PC-9 (cell line): ENCODE measurements around the gene CNTN6.

ENCODE experiments used
- EZH2 ChIP-seq: fragments of 200-600 bp; sonication (generic); IDR thresholded peaks from 2 replicates; pipeline ENCODE4 v1.8.0; 2017; ENCODE audit warnings: antibody characterized with exemption, low read depth
- TF ChIP-seq, protein P1 (sequence below): fragments of 200-600 bp; sonication (generic); conservative IDR thresholded peaks from 2 replicates; pipeline ENCODE4 v1.6.1; 2017; ENCODE audit warnings: mixed run types, antibody characterized with exemption, mild to moderate bottlenecking, moderate library complexity

DNA sequence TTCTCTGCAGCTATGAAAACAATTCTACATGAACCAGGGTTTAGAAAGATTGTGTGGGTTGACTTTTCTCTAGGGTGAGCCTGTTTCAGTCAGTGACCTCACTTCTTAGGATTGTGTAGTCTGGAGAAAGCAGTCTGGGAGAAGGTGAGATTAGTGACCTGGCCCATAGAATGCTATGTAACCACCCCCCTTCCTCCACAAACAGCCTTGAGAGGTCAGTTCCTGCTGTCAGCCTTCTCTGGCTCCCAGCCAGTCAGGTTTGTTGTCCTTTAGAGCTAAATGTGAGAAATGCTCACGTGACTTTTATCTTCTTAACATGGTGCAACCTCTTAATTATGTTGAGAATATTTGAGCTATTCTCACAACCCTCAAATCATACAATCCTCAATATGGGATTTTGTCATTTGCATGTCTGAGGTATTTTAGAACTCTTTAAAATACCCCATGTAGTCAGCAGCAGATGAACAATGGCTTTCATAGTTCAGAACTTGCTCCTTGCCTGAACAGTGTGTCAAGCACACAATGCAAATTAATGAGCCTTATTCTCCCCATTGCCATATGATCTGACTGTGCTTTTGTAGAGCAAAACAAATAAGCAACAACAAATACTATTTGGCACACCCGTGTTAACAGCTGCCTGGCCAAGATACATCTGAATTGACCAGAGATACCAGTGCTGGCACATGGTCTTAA lies 311.6 kb downstream of the CNTN6 start:
- TF ChIP-seq EZH2: no peak
- TF ChIP-seq, protein P1, sequence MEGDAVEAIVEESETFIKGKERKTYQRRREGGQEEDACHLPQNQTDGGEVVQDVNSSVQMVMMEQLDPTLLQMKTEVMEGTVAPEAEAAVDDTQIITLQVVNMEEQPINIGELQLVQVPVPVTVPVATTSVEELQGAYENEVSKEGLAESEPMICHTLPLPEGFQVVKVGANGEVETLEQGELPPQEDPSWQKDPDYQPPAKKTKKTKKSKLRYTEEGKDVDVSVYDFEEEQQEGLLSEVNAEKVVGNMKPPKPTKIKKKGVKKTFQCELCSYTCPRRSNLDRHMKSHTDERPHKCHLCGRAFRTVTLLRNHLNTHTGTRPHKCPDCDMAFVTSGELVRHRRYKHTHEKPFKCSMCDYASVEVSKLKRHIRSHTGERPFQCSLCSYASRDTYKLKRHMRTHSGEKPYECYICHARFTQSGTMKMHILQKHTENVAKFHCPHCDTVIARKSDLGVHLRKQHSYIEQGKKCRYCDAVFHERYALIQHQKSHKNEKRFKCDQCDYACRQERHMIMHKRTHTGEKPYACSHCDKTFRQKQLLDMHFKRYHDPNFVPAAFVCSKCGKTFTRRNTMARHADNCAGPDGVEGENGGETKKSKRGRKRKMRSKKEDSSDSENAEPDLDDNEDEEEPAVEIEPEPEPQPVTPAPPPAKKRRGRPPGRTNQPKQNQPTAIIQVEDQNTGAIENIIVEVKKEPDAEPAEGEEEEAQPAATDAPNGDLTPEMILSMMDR: no peak
